NB4 (cell line): Measurements from ENCODE around the gene LMNTD2.

Experiments
- CTCF ChIP-seq: IDR thresholded peaks from one replicate; pipeline ENCODE4 v1.5.1; 2012; ENCODE audit warnings: low read depth, low read length
- MAX ChIP-seq: IDR thresholded peaks from 2 replicates; pipeline ENCODE4 v1.6.1; 2011; ENCODE audit warnings: low read depth, low read length
- POLR2A ChIP-seq: IDR thresholded peaks from 2 replicates; pipeline ENCODE4 v1.6.1; 2011; ENCODE audit warnings: mild to moderate bottlenecking; ENCODE audit not compliant: insufficient read length; ENCODE audit errors: extremely low read depth

GRCh38 chr11:573146-573759, 12.7 kb upstream of the LMNTD2 start:
- TF ChIP-seq POLR2A: no peak
- no peak for TF ChIP-seq CTCF
- TF ChIP-seq MAX: no peak
